Middle frontal gyrus (tissue), 1 donor: ENCODE measurements around the gene ZBTB44.
A peak's percentile ranks its signal among the peaks of the same experiment; 100 is the strongest.
"Not testable (repeated sequence)": the region's sequence is repeated elsewhere in the genome, so short reads cannot be mapped to it uniquely, and the experiment has no call there.

Experiments
- DNase-seq: peaks from one replicate; pipeline ENCODE4 v3.0.0-alpha.2; 2015; ENCODE audit warnings: low spot score; ENCODE audit errors: extremely low spot score

ZBTB44 gene

DNA sequence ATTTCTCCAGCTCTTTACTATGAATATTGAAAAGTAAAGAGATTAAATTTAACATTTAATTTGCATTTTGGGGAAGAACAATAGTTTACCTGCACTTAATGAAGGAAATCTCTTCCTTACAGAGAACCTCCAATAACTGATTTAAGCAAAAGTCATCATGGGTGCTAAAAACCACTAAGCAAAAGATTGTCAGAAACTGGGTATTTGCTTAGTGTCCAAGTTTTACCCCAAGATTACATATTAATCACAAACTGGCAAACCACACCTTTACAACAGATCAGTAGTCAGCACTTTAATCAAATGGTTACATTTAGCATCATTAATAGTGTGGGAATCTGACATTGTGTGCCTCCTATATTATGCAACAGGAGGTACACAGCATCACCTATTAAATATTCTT is 2.7 kb downstream of the ZBTB44 start:
- DNase-seq, result no peak

DNA sequence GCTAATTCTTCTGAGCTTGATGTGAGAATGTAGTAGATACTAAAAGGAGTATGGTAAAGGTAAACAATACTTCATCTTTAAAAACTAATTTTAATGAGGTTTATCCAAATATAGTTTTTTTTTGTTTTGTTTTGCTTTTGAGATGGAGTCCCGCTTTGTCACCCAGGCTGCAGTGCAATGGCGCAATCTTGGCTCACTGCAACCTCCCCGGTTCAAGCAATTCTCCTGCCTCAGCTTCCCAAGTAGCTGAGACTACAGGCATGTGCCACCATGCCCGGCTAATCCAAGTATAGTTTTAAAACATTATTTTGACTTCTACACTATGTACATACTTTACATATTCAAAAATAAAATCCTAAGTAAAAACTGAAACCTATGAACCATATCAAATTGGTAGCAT is 4.1 kb downstream of the ZBTB44 start:
- DNase-seq, result no peak

DNA sequence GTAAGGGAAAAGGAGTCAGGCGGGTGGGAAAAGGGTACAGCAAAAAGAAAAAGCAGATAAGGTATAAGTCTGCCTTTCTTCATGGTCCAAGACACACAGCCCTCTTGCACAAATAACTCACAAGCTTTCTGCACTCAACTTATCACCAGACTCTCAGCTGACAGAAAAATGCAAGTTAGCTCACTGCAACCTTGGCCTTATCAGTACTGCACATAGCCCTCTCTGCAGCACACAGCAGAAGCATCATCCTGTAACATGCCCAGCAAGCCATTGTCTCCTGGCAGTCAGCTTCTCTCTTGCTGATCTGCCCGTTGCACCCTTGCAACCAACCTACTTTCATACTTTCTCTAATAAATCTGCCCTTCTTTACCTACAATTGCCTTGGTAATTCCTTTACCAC is 5.8 kb downstream of the ZBTB44 start:
- DNase-seq, result no peak

DNA sequence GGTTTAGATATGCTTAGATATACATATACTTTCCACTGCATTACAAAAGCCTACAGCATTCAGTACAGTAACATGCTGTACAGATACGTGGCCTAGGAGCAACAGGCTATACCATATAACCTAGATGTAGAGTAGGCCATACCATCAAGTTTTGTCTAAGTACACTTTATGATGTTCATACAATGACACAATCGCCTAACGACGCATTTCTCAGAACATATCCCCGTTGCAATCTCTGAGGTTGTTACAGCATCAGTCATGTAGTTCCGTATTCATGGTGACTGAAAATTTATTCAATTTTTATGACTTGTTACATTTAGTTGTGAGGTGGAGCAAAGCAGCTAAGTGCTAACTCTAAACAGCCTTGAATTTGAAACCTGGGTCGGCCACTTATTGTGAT is 6.7 kb downstream of the ZBTB44 start:
- DNase-seq, result no peak

DNA sequence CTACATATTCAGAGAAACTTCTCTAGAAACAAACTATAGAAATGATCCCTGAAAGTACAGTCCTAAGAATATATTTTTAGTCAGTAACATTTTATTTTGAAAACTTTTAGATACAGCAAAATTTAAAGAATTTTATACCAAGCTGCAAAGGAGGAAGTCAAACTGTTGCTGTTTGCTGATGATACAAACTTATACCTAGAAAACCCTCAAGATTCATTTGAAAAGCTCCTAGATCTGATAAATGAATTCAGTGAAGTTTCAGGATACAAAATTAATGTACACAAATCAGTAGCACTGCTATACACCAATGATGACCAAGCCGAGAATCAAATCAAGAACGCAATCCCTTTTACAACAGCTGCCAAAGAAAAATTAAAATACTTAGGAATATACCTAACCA is 10.1 kb downstream of the ZBTB44 start:
- no peak for DNase-seq

DNA sequence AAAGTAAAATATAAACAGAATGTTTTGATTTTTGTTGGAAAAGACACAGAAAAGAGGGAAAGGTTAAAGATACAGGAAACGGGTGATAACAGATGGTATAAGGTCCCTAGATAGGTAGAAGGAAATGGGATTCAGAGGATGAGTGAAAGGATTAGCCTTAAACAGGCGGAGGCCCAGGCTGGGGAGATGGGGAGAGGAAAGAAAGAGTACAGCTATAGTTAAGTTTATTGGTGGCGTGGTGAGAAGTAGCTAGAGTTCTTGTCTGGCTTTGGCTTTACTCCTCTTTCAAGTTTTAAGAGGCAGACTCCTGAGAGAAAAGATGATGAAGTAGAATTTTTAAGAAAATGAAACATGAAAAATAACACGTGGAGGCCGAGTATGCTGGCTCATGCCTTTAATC is 13.7 kb downstream of the ZBTB44 start:
- no peak for DNase-seq

DNA sequence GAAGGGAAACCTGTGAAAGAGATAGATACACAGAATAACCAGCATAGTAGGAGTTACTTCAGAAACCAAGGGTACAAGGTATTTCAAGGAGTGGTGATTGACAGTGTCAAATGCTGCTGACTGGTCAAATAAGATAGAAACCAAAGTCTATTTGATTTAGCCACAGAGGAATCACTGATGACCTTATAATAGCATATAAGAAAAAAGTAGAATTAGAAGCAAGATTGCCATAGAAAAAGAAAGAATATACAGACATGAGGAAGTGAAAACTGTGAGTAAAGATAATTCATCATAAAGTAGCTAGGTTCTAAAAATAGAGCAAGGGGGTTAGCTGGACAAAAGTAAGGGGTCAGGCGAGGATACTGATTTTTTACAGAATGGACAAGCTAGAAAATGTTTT is 14.2 kb downstream of the ZBTB44 start:
- no peak for DNase-seq

DNA sequence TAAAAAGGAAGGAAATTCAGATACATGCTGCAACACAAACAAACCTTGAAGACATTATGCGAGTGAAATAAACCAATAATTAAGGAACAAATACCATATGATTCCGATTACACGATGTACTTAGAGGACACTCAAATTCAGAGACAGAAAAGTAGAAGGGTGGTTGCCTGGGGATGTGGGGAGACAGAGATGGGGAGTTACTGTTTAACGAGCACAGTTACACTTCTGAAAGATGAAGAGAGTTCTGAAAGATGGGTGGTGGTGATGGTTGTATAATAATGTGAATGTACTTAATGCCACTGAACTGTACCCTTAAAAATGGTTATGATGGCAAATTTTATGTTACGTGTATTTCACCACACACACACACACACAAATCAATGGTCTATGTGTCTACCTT is 14.7 kb downstream of the ZBTB44 start:
- no peak for DNase-seq

DNA sequence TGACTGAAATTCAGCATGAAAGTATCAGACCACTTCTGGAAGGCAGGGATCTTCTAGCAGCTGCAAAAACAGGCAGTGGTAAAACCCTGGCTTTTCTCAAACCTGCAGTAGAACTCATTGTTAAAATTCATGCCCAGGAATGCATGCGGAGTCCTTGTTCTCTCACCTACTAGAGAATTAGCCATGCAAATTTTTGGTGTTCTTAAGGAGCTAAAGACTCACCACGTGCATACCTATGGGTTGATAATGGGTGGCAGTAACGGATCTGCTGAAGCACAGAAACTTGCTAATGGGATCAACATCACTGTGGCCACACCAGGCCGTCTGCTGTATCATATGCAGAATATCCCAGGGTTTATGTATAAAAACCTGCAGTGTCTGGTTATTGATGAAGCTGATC is 19.1 kb downstream of the ZBTB44 start:
- no peak for DNase-seq

DNA sequence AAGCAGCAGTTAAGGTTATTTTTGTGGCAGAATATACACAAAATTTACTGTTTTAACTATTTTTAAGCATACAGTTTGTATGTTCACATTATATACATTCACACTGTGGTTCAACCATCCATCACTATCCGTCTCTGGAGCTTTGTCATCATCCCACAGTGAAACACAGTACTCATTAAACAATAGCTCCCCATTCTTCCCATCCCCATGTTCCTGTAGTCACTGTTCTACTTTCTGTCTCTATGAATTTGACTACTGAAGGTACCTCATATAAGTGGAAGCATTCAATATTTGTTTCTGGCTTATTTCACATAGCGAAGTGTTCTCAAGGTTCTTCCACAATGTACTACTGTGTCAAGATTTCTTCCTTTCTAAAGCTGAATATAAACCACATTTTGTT is 32.6 kb downstream of the ZBTB44 start:
- DNase-seq, result no peak

DNA sequence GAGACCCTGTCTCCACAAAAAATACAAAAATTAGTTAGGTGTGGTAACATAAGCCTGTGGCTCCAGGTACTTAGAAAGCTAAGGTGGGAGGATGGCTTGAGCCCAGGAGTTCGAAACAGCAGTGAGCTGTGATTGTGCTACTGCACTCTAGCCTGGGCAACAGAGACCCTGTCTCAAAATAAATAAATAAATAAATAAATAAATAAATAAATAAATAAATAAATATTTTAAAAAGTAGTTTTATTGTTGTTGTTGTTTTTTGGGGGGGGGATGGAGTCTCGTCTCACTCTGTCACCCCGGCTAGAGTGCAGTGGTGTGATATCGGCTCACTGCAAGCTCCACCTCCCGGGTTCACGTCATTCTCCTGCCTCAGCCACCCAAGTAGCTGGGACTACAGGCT is 33.4 kb downstream of the ZBTB44 start:
- not testable (repeated sequence) for DNase-seq

DNA sequence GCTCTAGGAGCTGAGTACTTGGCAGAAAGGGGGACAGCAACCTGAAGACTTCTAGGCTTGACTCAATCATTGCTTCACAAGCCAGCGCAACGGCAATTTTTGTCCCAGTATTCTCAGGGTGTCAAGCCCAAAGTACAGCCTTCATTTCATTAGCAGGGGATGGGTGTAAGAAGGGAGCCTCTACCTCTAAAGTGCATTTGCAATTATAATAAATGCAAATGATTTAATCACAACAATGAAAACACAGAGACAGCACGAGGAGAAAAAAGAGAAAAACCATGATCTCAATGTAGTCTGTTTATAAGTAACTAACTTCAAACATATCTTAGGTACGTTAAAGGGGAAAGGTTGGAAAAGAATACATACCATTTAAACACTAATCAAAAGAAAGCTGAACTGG is 34.7 kb downstream of the ZBTB44 start:
- no peak for DNase-seq

DNA sequence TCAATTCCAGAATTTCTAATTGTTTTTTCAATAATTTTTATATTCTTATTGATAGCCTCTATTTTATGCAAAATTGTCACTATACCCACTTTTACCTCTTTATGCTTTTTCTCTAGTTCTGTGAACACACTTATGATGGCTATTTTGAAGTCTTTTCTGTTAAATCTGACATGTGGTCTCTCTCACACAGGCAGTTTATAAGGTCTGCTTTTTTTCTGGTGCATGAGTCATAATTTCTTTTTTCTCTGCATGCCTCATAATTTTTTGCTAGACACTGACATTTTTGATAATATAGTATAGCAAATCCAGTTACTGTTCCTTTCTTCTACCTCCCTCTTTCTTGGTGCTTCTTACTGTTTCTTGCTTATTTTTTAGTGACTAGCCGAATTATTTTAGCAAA is 36.0 kb downstream of the ZBTB44 start:
- DNase-seq, result no peak

DNA sequence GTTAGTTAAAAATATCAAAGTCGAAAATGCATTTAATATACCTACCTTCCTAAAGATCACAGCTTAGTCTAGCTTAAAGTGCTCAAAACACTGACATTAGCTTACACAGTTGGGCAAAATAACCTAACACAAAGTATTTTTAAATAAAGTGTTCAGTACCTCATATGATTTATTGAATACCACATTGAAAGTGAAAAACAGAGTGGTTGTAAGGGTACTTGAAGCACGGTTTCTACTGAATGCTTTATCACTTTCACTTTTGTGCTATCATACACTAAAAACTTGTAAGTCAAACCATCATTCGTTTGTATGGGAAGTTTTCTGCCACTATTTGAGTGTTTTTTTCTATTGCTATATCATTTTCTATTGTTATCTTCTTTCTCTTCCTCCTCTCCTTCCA is 36.6 kb downstream of the ZBTB44 start:
- DNase-seq, result no peak

DNA sequence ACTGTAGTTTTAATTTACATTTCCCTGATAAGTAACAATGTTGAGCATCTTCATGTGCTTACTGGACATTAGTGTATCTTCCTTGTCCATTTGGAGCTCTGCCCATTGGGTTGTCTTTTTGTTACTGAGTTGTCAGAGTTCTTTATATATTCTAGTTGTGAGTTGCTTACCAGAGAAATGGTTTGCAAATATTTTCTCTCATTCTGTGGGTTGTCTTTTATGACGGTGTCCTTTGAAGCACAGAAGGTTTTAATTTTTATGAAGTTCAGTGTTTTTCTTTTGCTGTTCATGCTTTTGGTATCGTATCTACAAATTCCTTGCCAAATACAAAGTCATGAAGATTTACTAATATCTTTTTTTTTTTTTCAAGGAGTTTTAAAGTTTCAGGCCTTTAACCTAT is 42.4 kb downstream of the ZBTB44 start:
- no peak for DNase-seq

DNA sequence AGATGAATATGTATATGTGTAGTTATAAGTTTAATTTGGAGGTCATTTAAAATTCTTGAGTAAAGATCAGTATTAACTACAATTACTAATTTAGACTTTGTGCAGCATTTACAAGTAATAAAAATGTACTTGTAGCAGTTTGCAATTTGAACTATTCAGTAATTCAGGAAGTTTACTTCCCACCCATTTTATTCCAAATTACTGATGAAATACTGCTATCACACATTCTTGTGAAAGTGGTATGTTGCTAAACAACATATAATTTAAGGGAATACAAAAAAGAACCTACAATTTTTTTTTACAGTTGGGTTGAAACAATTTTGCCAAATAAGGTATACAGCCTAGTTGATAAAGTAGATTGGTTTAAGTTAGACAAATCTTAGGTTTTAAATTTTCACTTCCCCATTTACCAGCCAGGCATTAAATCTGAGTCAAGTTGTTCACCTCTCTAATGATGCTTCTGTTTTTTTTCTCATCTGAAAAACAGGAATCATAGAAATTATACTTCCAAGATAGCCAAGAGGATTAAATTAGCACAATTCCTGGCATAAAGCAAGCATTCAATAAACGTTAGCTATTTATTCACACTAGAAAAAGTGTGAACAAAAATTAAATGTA is 45.3 kb downstream of the ZBTB44 start:
- no peak for DNase-seq

DNA sequence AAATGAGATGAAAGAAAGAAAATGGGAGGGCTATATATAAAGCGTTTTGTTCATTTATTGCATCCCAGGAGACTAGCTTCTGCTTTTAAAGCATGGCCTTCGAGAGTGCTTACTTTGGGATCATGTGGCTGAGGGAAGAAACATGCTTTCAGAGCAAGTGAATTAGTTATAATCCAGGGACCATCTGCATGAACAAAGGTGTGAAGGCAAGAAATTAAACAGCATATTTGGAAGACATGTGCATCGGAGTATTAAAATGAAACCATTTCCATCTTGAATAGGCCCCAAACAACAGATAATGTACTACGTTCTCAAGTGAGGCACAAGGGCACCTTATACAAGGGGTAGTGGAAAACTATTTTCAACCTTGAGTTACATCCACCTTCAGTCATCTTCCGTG is 51.4 kb downstream of the ZBTB44 start:
- no peak for DNase-seq

DNA sequence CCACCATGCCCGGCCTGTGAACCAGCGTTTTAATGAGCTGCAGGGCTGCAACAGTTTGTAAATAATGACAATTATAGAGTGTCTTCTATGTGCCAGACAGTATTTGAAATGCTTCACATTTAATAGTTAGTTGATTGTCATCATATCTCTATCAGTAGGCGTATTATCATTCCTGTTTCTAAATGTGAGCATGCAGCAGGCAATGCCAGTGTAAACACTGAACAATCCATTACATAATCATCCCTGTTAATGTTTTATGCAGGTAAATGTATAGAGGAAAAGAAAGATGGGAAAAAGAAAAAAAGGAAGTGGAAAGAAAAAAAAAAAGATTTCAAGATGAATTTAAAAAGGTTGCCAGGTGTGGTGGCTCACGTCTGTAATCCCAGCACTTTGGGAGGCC is 52.3 kb downstream of the ZBTB44 start:
- no peak for DNase-seq

DNA sequence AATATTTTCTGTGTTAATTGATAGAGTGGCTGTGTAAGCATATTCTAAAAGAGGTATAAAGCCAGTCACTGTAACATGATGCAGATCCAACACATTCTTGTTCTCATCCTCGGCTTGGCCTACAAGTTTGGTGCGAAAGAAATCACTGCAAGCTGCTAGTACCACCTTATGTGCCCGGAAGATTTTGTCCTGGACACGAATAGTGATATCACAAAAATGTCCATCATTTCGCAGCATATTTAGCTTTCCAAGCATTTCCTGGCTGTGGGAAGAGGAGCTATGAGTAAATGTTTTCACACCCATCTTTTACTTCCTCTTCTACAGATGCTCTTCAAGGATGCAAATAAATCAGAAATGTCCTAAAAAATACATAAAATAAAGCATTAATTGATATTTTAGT is 53.1 kb downstream of the ZBTB44 start:
- peak; percentile 43 for DNase-seq

DNA sequence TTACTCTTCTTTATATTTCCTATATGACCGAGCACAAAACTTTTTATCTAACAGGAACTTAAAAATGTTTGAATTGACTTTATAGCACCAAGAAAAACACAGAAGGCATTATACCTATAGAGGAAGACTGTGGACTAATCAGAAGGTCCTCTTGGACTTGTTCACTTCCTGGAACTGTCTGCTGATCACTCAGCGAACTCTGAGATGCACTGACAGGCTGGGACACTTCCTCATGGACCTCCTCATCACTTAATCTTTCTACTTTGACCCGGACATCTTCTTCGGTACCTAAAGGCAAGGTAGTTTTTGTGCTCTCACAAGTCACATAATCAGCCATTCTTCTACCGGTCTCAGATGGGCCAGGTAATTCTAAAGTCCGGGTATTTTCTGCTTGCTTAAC is 54.0 kb downstream of the ZBTB44 start:
- no peak for DNase-seq

DNA sequence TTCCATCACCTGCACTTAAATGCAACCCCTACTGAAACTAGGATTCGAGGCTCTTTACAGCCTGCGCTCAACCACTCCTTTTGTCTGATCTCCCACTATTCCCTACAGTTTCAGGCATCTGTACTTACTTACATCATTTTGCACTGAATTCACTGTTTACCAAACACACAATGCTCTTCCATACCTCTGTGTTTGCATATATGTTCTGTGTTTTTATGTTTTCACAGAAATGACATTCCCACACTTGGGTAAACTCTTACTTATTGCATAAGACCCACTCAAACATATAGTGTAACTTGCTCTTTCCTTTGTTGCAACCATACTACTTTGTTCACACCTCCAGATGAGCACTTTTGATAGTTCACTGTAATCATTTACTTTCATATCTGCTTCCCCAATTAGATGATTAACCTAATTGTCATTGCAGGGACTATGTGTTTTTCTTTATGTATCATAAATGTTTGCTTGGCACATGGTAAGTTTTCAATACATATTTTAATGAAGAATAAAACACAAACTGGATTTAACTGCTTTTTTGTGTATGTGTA is 54.6 kb downstream of the ZBTB44 start:
- no peak for DNase-seq

DNA sequence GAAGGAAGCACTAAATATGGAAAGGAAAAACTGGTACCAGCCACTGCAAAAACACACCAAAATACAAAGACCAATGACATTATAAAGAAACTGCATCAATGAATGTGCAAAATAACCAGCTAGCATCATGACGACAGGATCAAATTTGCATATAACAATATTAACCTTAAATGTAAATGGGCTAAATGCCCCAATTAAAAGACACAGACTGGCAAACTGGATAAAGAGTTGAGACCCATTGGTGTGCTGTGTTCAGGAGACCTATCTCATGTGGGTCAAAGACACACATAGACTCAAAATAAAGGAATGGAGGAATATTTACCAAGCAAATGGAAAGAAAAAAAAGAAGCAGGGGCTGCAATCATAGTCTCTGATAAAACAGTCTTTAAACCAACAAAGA is 63.0 kb downstream of the ZBTB44 start:
- DNase-seq, result not testable (repeated sequence)

DNA sequence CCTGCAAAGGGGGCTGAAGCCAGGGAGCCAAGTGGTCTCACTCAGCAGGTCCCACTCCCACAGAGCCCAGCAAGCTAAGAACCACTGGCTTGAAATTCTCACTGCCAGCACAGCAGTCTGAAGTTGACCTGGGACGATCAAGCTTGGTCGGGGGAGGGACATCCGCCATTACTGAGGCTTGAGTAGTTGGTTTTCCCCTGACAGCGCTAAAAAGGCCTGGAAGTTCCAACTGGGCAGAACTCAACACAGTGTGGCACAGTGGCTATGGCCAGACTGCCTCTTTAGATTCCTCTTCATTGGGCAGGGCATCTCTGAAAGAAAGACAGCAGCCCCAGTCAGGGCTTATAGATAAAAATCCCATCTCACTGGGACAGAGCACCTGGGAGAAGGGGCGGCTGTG is 64.8 kb downstream of the ZBTB44 start:
- not testable (repeated sequence) for DNase-seq

DNA sequence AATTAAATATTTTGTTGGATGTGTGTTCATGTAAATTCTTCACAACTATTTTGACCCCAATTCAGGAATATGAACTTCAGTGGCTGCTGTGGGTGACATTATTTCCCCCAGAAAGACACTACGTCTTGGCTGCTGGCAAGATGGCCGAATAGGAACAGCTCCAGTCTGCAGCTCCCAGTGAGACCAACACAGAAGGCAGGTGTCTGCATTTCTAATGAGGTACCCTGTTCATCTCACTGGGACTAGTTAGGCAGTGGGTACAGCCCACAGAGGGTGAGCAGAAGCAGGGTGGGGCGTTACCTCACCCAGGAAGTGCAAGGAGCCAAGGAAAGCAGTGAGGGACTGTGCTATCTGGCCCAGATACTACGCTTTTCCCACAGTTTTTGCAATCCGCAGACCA is 65.3 kb downstream of the ZBTB44 start:
- no peak for DNase-seq
